SK-N-SH treated with all-trans-retinoic acid at 6 μM for 48 hours (cell line): ENCODE data around the gene TXNDC5.

Source experiments
- ATAC-seq: fragments of 200-7000 bp; cut with Tn5 transposase; 3 replicates; pipeline ENCODE4 v1.9.1; 2020; ENCODE audit warnings: mild to moderate bottlenecking, moderate library complexity
- ARNTL ChIP-seq: fragments of 450-650 bp; formaldehyde crosslinking; IDR thresholded peaks from 2 replicates; pipeline ENCODE4 v1.5.0; 2020; ENCODE audit warnings: low read depth, mild to moderate bottlenecking, moderate library complexity, borderline replicate concordance
- BACH2 ChIP-seq: fragments of 250-450 bp; sonication (Bioruptor Pico); IDR thresholded peaks from 2 replicates; pipeline ENCODE4 v1.9.0; 2021; ENCODE audit warnings: mild to moderate bottlenecking, borderline replicate concordance
- CSDC2 ChIP-seq: fragments of 250-450 bp; sonication (Bioruptor Pico); IDR thresholded peaks from 2 replicates; pipeline ENCODE4 v1.5.0; 2020; ENCODE audit warnings: mild to moderate bottlenecking, moderate library complexity
- CSRNP3 ChIP-seq: fragments of 250-450 bp; sonication (Bioruptor Pico); IDR thresholded peaks from 2 replicates; pipeline ENCODE4 v1.5.1; 2021; ENCODE audit warnings: mild to moderate bottlenecking, moderate library complexity
- ESRRG ChIP-seq: fragments of 250-450 bp; sonication (Bioruptor Pico); IDR thresholded peaks from 2 replicates; pipeline ENCODE4 v1.6.1; 2021; ENCODE audit warnings: mild to moderate bottlenecking
- GLIS3 ChIP-seq: fragments of 250-450 bp; sonication (Bioruptor Pico); IDR thresholded peaks from 2 replicates; pipeline ENCODE4 v1.5.0; 2020; ENCODE audit warnings: mild to moderate bottlenecking, moderate library complexity
- OSR1 ChIP-seq: fragments of 250-450 bp; sonication (Bioruptor Pico); IDR thresholded peaks from 2 replicates; pipeline ENCODE4 v1.8.0; 2022; ENCODE audit warnings: moderate library complexity, mild to moderate bottlenecking, inconsistent platforms
- PPARA ChIP-seq: fragments of 250-450 bp; sonication (Bioruptor Pico); IDR thresholded peaks from 2 replicates; pipeline ENCODE4 v1.5.0; 2020; ENCODE audit warnings: mild to moderate bottlenecking, borderline replicate concordance
- RARB ChIP-seq: fragments of 250-450 bp; sonication (Bioruptor Pico); IDR thresholded peaks from 2 replicates; pipeline ENCODE4 v1.8.0; 2021; ENCODE audit warnings: mild to moderate bottlenecking, moderate library complexity
- SNAI2 ChIP-seq: fragments of 250-450 bp; sonication (Bioruptor Pico); IDR thresholded peaks from 2 replicates; pipeline ENCODE4 v1.5.0; 2020; ENCODE audit warnings: mild to moderate bottlenecking, moderate library complexity
- TCF4 ChIP-seq: fragments of 250-450 bp; sonication (Bioruptor Pico); IDR thresholded peaks from 2 replicates; pipeline ENCODE4 v1.8.0; 2021; ENCODE audit warnings: mild to moderate bottlenecking, moderate library complexity, borderline replicate concordance
- TOX ChIP-seq: fragments of 250-450 bp; sonication (Bioruptor Pico); IDR thresholded peaks from 2 replicates; pipeline ENCODE4 v1.8.0; 2021; ENCODE audit warnings: mild to moderate bottlenecking, moderate library complexity, borderline replicate concordance
- TSHZ2 ChIP-seq: fragments of 250-450 bp; sonication (Bioruptor Pico); IDR thresholded peaks from 2 replicates; pipeline ENCODE4 v1.5.0; 2020; ENCODE audit warnings: mild to moderate bottlenecking, moderate library complexity
- ZC3H10 ChIP-seq: fragments of 250-450 bp; sonication (Bioruptor Pico); IDR thresholded peaks from 2 replicates; pipeline ENCODE4 v1.5.1; 2021; ENCODE audit warnings: mild to moderate bottlenecking, moderate library complexity
- ZFP3 ChIP-seq: fragments of 250-450 bp; sonication (Bioruptor Pico); IDR thresholded peaks from 2 replicates; pipeline ENCODE4 v1.5.0; 2020; ENCODE audit warnings: mild to moderate bottlenecking, moderate library complexity
- ZFP30 ChIP-seq: fragments of 450-650 bp; formaldehyde crosslinking; IDR thresholded peaks from 2 replicates; pipeline ENCODE4 v1.5.0; 2022; ENCODE audit warnings: mild to moderate bottlenecking, moderate library complexity
- ZNF565 ChIP-seq: fragments of 450-650 bp; formaldehyde crosslinking; conservative IDR thresholded peaks from 2 replicates; pipeline ENCODE4 v1.5.0; 2020; ENCODE audit warnings: low read depth, mild to moderate bottlenecking, moderate library complexity
- ZNF70 ChIP-seq: fragments of 450-650 bp; formaldehyde crosslinking; IDR thresholded peaks from 2 replicates; pipeline ENCODE4 v1.5.0; 2020; ENCODE audit warnings: mild to moderate bottlenecking, moderate library complexity
- ZNF8 ChIP-seq: fragments of 450-650 bp; formaldehyde crosslinking; IDR thresholded peaks from 2 replicates; pipeline ENCODE4 v1.5.0; 2020; ENCODE audit warnings: mild to moderate bottlenecking, moderate library complexity
- TF ChIP-seq, protein P1 (sequence below): fragments of 250-450 bp; sonication (Bioruptor Pico); IDR thresholded peaks from 2 replicates; pipeline ENCODE4 v1.8.0; 2020; ENCODE audit warnings: mild to moderate bottlenecking, moderate library complexity, borderline replicate concordance
- TF ChIP-seq, protein P2 (sequence below): fragments of 250-450 bp; sonication (Bioruptor Pico); IDR thresholded peaks from 2 replicates; pipeline ENCODE4 v1.5.1; 2020; ENCODE audit warnings: low read depth, mild to moderate bottlenecking, moderate library complexity

Gene TXNDC5

GRCh38 chr6:7836371-7837026, 74.1 kb downstream of the TXNDC5 start (continued):
- no peak for TF ChIP-seq CSDC2
- TF ChIP-seq SNAI2 (CRISPR knock-in tag): no peak

- no peak for ATAC-seq
- TF ChIP-seq OSR1 (CRISPR knock-in tag) (no peak), ZFP30 (CRISPR knock-in tag) (no peak), ESRRG (CRISPR knock-in tag) (no peak), BACH2 (CRISPR knock-in tag) (no peak), ZNF8 (CRISPR knock-in tag) (no peak), GLIS3 (CRISPR knock-in tag) (no peak), TSHZ2 (CRISPR knock-in tag) (no peak), ZC3H10 (CRISPR knock-in tag) (no peak), ZFP3 (CRISPR knock-in tag) (no peak), ZNF565 (CRISPR knock-in tag) (no peak), CSDC2 (no peak), CSRNP3 (CRISPR knock-in tag) (no peak), ARNTL (CRISPR knock-in tag) (no peak), TCF4 (no peak), RARB (CRISPR knock-in tag) (no peak), SNAI2 (CRISPR knock-in tag) (no peak), TOX (CRISPR knock-in tag) (no peak)
- TF ChIP-seq, protein P1, sequence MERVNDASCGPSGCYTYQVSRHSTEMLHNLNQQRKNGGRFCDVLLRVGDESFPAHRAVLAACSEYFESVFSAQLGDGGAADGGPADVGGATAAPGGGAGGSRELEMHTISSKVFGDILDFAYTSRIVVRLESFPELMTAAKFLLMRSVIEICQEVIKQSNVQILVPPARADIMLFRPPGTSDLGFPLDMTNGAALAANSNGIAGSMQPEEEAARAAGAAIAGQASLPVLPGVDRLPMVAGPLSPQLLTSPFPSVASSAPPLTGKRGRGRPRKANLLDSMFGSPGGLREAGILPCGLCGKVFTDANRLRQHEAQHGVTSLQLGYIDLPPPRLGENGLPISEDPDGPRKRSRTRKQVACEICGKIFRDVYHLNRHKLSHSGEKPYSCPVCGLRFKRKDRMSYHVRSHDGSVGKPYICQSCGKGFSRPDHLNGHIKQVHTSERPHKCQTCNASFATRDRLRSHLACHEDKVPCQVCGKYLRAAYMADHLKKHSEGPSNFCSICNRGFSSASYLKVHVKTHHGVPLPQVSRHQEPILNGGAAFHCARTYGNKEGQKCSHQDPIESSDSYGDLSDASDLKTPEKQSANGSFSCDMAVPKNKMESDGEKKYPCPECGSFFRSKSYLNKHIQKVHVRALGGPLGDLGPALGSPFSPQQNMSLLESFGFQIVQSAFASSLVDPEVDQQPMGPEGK: no peak
- TF ChIP-seq, protein P2, sequence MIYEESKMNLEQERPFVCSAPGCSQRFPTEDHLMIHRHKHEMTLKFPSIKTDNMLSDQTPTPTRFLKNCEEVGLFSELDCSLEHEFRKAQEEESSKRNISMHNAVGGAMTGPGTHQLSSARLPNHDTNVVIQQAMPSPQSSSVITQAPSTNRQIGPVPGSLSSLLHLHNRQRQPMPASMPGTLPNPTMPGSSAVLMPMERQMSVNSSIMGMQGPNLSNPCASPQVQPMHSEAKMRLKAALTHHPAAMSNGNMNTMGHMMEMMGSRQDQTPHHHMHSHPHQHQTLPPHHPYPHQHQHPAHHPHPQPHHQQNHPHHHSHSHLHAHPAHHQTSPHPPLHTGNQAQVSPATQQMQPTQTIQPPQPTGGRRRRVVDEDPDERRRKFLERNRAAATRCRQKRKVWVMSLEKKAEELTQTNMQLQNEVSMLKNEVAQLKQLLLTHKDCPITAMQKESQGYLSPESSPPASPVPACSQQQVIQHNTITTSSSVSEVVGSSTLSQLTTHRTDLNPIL: no peak
- TF ChIP-seq, all 23 proteins: peak for 0
These were observed 76.9 kb downstream of the TXNDC5 start for GRCh38 chr6:7833751-7834070.

GRCh38 chr6:7832904-7833750, 77.5 kb downstream of the TXNDC5 start:
- no peak for ATAC-seq
- TF ChIP-seq ZNF70 (CRISPR knock-in tag): no peak
- TF ChIP-seq PPARA (CRISPR knock-in tag): no peak
- TF ChIP-seq, protein P2: no peak
- no peak for TF ChIP-seq ZFP30 (CRISPR knock-in tag)
- TF ChIP-seq BACH2 (CRISPR knock-in tag): no peak
- TF ChIP-seq ZNF8 (CRISPR knock-in tag): no peak
- no peak for TF ChIP-seq ZC3H10 (CRISPR knock-in tag)
- TF ChIP-seq TCF4: no peak
- TF ChIP-seq OSR1 (CRISPR knock-in tag): no peak
- TF ChIP-seq TOX (CRISPR knock-in tag): no peak
- no peak for TF ChIP-seq ZNF565 (CRISPR knock-in tag)
